Epithelial cell of proximal tubule (primary cell): ENCODE measurements around the gene MRNIP. TPM values are rescaled to one million over a fixed set of nuclear protein-coding genes. Genes with fewer than 3 reads are reported as not detected.

ENCODE experiments used
- DNase-seq: peaks from one replicate; pipeline ENCODE4 v3.0.0-alpha.2; 2011; ENCODE audit warnings: low read depth
- H3K4me3 ChIP-seq: 2 replicates; pipeline ENCODE4 v1.5.1; 2011; ENCODE audit warnings: low read depth, mild to moderate bottlenecking, low read length
- total RNA-seq: library from RNA; depleted of rRNA; stranded (reverse); fragments of >200 nt; gene quantifications from 2 replicates; pipeline ENCODE4 v1.2.3, GENCODE V29; 2015
- TF ChIP-seq, protein P1 (sequence below): conservative IDR thresholded peaks from 2 replicates; pipeline ENCODE4 v1.5.1; 2012; ENCODE audit warnings: low read depth, mild to moderate bottlenecking, low read length

The MRNIP gene
- total RNA-seq, 1 donor from 2014 or later = 22.1 TPM

DNA sequence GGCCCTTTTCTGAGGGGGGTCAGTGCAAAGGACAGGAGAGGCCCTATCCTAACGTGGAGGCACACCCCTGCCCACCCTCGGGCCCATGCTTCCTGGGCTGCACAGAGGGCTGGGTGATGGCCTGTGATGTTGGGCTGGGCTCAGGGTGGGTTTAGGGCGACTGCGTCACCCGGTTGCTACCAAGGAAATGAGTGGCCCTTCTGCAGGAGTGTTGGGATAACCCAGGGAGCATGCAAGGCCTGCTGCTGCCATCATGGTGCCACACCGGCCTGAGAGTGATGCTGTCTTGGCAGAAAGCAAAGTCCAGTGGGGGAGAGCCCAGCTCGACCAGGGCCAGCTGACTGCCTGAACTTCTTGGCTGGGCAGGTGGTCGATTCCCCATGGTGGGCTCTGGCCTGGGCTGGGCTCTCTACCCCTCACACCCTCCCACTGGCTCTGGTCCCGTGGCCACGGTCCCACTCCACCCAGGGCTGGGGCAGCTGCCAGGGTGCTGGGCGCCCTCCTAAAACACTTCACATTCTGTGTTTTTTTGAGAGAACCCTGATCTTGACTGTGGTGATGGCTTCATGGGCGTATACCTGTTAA is 21.5 kb upstream of the MRNIP start:
- no peak overlapping the region for H3K4me3 ChIP-seq
- TF ChIP-seq, protein P1, sequence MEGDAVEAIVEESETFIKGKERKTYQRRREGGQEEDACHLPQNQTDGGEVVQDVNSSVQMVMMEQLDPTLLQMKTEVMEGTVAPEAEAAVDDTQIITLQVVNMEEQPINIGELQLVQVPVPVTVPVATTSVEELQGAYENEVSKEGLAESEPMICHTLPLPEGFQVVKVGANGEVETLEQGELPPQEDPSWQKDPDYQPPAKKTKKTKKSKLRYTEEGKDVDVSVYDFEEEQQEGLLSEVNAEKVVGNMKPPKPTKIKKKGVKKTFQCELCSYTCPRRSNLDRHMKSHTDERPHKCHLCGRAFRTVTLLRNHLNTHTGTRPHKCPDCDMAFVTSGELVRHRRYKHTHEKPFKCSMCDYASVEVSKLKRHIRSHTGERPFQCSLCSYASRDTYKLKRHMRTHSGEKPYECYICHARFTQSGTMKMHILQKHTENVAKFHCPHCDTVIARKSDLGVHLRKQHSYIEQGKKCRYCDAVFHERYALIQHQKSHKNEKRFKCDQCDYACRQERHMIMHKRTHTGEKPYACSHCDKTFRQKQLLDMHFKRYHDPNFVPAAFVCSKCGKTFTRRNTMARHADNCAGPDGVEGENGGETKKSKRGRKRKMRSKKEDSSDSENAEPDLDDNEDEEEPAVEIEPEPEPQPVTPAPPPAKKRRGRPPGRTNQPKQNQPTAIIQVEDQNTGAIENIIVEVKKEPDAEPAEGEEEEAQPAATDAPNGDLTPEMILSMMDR = no peak
- no peak for DNase-seq

GRCh38 chr5:179879690-179880010 is 21.0 kb upstream of the MRNIP start:
- TF ChIP-seq, protein P1 = no peak
- no peak overlapping the region for H3K4me3 ChIP-seq
- no peak for DNase-seq

DNA sequence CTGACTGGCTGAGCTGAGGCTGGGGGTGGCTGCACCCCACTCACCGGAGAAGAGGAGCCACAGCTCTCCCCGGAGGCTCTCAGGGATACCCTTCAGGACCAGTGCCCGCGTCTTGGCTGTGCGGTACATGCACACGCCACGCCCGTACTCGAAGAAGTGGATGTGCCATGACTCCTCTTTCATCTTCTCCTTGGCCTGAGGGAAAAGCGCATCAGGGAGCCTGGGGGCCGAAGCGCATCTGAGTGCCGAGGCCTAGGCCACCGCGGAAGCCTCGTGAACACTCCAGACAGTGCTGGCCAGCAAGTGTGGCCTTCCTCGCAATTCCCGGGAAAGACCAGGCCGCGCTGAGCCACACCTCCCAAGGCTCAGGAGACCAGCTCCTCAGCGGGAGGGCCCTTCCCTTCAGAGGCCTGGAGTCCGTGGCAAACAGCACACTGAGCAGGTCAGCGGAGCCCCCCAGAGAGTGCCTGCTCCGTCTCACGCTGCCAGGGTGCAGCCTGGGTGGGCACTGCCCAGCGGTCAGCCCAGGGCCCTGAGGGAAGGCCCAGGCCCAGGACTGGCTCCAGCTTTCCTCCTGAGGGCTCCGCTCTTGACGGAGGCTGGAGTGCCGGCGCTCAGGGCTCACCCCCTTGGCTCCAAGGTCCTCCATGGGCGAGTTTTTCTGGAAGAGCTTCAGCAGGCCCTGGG is 20.5 kb upstream of the MRNIP start:
- TF ChIP-seq, protein P1 = no peak
- DNase-seq = no peak
- H3K4me3 ChIP-seq = no peak overlapping the region

GRCh38 chr5:179878222-179879002 is 19.8 kb upstream of the MRNIP start:
- no peak overlapping the region for H3K4me3 ChIP-seq
- TF ChIP-seq, protein P1 = no peak
- no peak for DNase-seq

GRCh38 chr5:179876610-179876952 is 18.0 kb upstream of the MRNIP start:
- TF ChIP-seq, protein P1 = no peak
- DNase-seq = no peak
- no peak overlapping the region for H3K4me3 ChIP-seq

DNA sequence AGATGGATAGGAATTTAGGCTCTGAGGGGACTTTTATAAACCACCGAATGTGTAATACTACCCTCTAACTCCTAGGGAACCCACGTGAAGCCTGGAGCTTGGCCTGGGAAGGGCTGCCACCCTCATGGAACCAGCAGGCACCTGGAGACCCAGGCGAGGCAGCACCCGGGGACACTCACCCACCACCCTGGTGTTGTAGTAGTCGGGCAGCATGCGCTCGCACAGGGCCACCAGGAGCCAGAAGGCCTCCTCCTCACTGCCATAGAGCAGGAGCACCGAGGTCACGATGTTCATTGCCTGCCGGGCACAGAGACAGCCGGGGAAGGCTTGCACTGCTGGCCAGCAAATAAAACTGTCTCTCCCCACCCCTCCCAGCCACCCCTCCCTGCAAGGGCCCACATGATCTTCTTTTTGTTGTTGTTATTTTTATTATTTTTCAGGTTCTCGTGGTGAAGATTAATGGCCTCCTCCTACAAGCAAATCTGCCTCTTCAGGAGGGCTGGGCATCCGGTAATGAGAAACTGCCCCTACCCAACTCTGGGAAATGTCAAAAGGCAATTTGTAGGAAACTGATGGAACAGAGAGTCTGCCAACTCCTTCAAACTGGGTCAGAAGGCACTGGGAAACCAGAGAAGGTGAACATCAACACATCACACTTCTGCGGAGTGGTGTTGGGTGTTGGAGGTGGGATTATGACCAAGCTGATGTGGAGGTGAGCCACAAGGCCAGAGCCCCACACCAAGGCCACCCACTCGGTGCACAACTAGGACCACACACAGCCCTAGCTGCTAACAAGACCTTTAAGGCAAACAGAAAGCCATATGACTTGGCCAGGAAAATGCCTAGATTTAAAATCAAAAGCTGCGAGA is 17.4 kb upstream of the MRNIP start:
- TF ChIP-seq, protein P1 = no peak
- no peak for DNase-seq
- no peak overlapping the region for H3K4me3 ChIP-seq
